HEK293 (cell line): ENCODE data around the gene COA8.

Experiments used
- CTCF ChIP-seq: fragments of 450-650 bp; formaldehyde crosslinking; IDR thresholded peaks from 2 replicates; pipeline ENCODE4 v1.5.1; 2016; ENCODE audit warnings: missing biosample characterization, missing genetic modification characterization
- KLF17 ChIP-seq: fragments of 450-650 bp; formaldehyde crosslinking; IDR thresholded peaks from 2 replicates; pipeline ENCODE4 v1.5.1; 2016; ENCODE audit warnings: missing biosample characterization, missing genetic modification characterization
- KLF9 ChIP-seq: fragments of 450-650 bp; formaldehyde crosslinking; IDR thresholded peaks from 2 replicates; pipeline ENCODE4 v1.5.1; 2016; ENCODE audit warnings: missing biosample characterization, missing genetic modification characterization, low read depth
- PRDM10 ChIP-seq: fragments of 450-650 bp; formaldehyde crosslinking; IDR thresholded peaks from 2 replicates; pipeline ENCODE4 v1.5.1; 2016; ENCODE audit warnings: missing biosample characterization, missing genetic modification characterization
- PRDM6 ChIP-seq: fragments of 450-650 bp; formaldehyde crosslinking; IDR thresholded peaks from 2 replicates; pipeline ENCODE4 v1.5.1; 2017; ENCODE audit warnings: missing biosample characterization, missing genetic modification characterization
- SP3 ChIP-seq: fragments of 450-650 bp; formaldehyde crosslinking; IDR thresholded peaks from 2 replicates; pipeline ENCODE4 v1.5.1; 2016; ENCODE audit warnings: missing biosample characterization, missing genetic modification characterization
- ZBTB21 ChIP-seq: fragments of 450-650 bp; formaldehyde crosslinking; IDR thresholded peaks from 2 replicates; pipeline ENCODE4 v1.5.1; 2017; ENCODE audit warnings: missing biosample characterization, missing genetic modification characterization
- ZEB2 ChIP-seq: fragments of 450-650 bp; formaldehyde crosslinking; IDR thresholded peaks from 2 replicates; pipeline ENCODE4 v1.5.1; 2016; ENCODE audit warnings: missing biosample characterization, missing genetic modification characterization
- ZIC2 ChIP-seq: fragments of 450-650 bp; formaldehyde crosslinking; IDR thresholded peaks from 2 replicates; pipeline ENCODE4 v1.5.1; 2016; ENCODE audit warnings: missing biosample characterization, missing genetic modification characterization
- ZNF157 ChIP-seq: fragments of 450-650 bp; formaldehyde crosslinking; IDR thresholded peaks from 2 replicates; pipeline ENCODE4 v1.5.1; 2016; ENCODE audit warnings: missing biosample characterization, missing genetic modification characterization
- ZNF18 ChIP-seq: fragments of 450-650 bp; formaldehyde crosslinking; IDR thresholded peaks from 2 replicates; pipeline ENCODE4 v1.5.1; 2016; ENCODE audit warnings: missing biosample characterization, missing genetic modification characterization
- ZNF184 ChIP-seq: fragments of 450-650 bp; IDR thresholded peaks from 2 replicates; pipeline ENCODE4 v1.5.1; 2018; ENCODE audit warnings: missing biosample characterization, mild to moderate bottlenecking, missing genetic modification characterization
- ZNF280D ChIP-seq: fragments of 450-650 bp; formaldehyde crosslinking; IDR thresholded peaks from 2 replicates; pipeline ENCODE4 v1.5.1; 2016; ENCODE audit warnings: missing biosample characterization, missing genetic modification characterization
- ZNF350 ChIP-seq: fragments of 450-650 bp; formaldehyde crosslinking; IDR thresholded peaks from 2 replicates; pipeline ENCODE4 v1.5.0; 2017; ENCODE audit warnings: missing biosample characterization, mild to moderate bottlenecking, missing genetic modification characterization
- ZNF354C ChIP-seq: fragments of 450-650 bp; formaldehyde crosslinking; IDR thresholded peaks from 2 replicates; pipeline ENCODE4 v1.5.1; 2016; ENCODE audit warnings: missing biosample characterization, missing genetic modification characterization, low read depth, borderline replicate concordance
- ZNF416 ChIP-seq: fragments of 450-650 bp; formaldehyde crosslinking; IDR thresholded peaks from 2 replicates; pipeline ENCODE4 v1.5.1; 2016; ENCODE audit warnings: missing biosample characterization, missing genetic modification characterization
- ZNF513 ChIP-seq: fragments of 450-650 bp; IDR thresholded peaks from 2 replicates; pipeline ENCODE4 v1.5.1; 2018; ENCODE audit warnings: missing biosample characterization, missing genetic modification characterization
- ZNF548 ChIP-seq: fragments of 450-650 bp; formaldehyde crosslinking; IDR thresholded peaks from 2 replicates; pipeline ENCODE4 v1.5.1; 2016; ENCODE audit warnings: missing biosample characterization, missing genetic modification characterization
- ZNF704 ChIP-seq: fragments of 450-650 bp; formaldehyde crosslinking; IDR thresholded peaks from 2 replicates; pipeline ENCODE4 v1.5.1; 2016; ENCODE audit warnings: missing biosample characterization, missing genetic modification characterization
- ZNF792 ChIP-seq: fragments of 450-650 bp; formaldehyde crosslinking; IDR thresholded peaks from 2 replicates; pipeline ENCODE4 v1.5.1; 2016; ENCODE audit warnings: missing biosample characterization, missing genetic modification characterization

The COA8 gene

GRCh38 chr14:103520657-103521437 is 41.9 kb upstream of the COA8 start (continued):
- TF ChIP-seq ZNF704 (tag by site-specific recombination): no peak; the same call in 1 of the 2 replicates
- peak; percentile 87 for TF ChIP-seq PRDM10
- no peak for TF ChIP-seq ZNF792
- TF ChIP-seq ZNF184 (tag by site-specific recombination): no peak
- TF ChIP-seq ZNF416: 0 out of 2 replicates have a peak, but pooled peaks have one; percentile 54
- TF ChIP-seq ZIC2 (tag by site-specific recombination): peak; percentile 96
- TF ChIP-seq ZNF350 (tag by site-specific recombination): no peak
- peak; percentile 21; the same call in 1 of the 2 replicates for TF ChIP-seq PRDM6 (tag by site-specific recombination)
- TF ChIP-seq KLF9 (tag by site-specific recombination): peak; percentile 98
- TF ChIP-seq ZNF513 (tag by site-specific recombination): peak; percentile 96
- TF ChIP-seq ZNF280D (tag by site-specific recombination): no peak
- no peak for TF ChIP-seq ZNF548 (tag by site-specific recombination)
- TF ChIP-seq ZNF157: no peak
- peak; percentile 100 for TF ChIP-seq ZEB2 (tag by site-specific recombination)
- peak; percentile 100 for TF ChIP-seq CTCF
- TF ChIP-seq ZNF18 (tag by site-specific recombination): no peak
- no peak for TF ChIP-seq ZNF354C
- TF ChIP-seq KLF17: peak; percentile 98
- peak; percentile 92 for TF ChIP-seq SP3
- peak; percentile 98 for TF ChIP-seq ZBTB21 (tag by site-specific recombination)
